Measurements from ENCODE around the gene MPDU1. TPM values are rescaled to one million over a fixed set of nuclear protein-coding genes. Genes with fewer than 3 reads are reported as not detected.

The MPDU1 gene
- total and polyA plus RNA-seq, 2 of the 13 experiments (the other 11 are each of a cell fraction or from before 2014, with no cell fraction given) = 112 to 167 TPM

- no peak for TF ChIP-seq ZNF407 (CRISPR knock-in tag; IDR thresholded peaks at IDR 0.05; ENCODE audit: not compliant biosample characterization)
- no peak for TF ChIP-seq SMAD1 (CRISPR knock-in tag; IDR thresholded peaks at IDR 0.05; ENCODE audit: borderline replicate concordance, low read depth)
- no peak for TF ChIP-seq ZNF546 (CRISPR knock-in tag; conservative IDR thresholded peaks at IDR 0.05)
- TF ChIP-seq ZFX (CRISPR knock-in tag; IDR thresholded peaks at IDR 0.05; ENCODE audit: low read depth) = peak; percentile 48; the same call in 1 of the 2 replicates
- no peak for TF ChIP-seq ESRRA (CRISPR knock-in tag; IDR thresholded peaks at IDR 0.05; ENCODE audit: low read depth)
- 0 out of 2 replicates have a peak, but pooled peaks have one; percentile 30 for TF ChIP-seq TBX2 (CRISPR knock-in tag; IDR thresholded peaks at IDR 0.05; ENCODE audit: borderline replicate concordance)
- no peak for TF ChIP-seq RBM22 (optimal IDR thresholded peaks at IDR 0.05; ENCODE audit: low read length)
- no peak for TF ChIP-seq ZBTB2 (CRISPR knock-in tag; IDR thresholded peaks at IDR 0.05; ENCODE audit: low read depth)
- TF ChIP-seq ZNF850 (CRISPR knock-in tag; conservative IDR thresholded peaks at IDR 0.05) = no peak
- TF ChIP-seq ELF3 (CRISPR knock-in tag; IDR thresholded peaks at IDR 0.05) = peak; percentile 25; the same call in 1 of the 2 replicates
- no peak for TF ChIP-seq MEIS2 (CRISPR knock-in tag; IDR thresholded peaks at IDR 0.05)
- TF ChIP-seq ZFP41 (CRISPR knock-in tag; IDR thresholded peaks at IDR 0.05; ENCODE audit: borderline replicate concordance) = no peak
- TF ChIP-seq ZNF18 (CRISPR knock-in tag; IDR thresholded peaks at IDR 0.05; ENCODE audit: insufficient replicate concordance) = peak; percentile 29
- TF ChIP-seq ZNF383 (CRISPR knock-in tag; IDR thresholded peaks at IDR 0.05; ENCODE audit: borderline replicate concordance) = no peak
- TF ChIP-seq ZFYVE20 (CRISPR knock-in tag; IDR thresholded peaks at IDR 0.05; ENCODE audit: borderline replicate concordance, low read depth) = no peak
- no peak for TF ChIP-seq MZF1 (CRISPR knock-in tag; IDR thresholded peaks at IDR 0.05; ENCODE audit: borderline replicate concordance)
- TF ChIP-seq PHF21A (CRISPR knock-in tag; IDR thresholded peaks at IDR 0.05) = peak; percentile 45; the same call in 1 of the 2 replicates
- no peak for TF ChIP-seq JUNB (CRISPR knock-in tag; IDR thresholded peaks at IDR 0.05; ENCODE audit: borderline replicate concordance)
- TF ChIP-seq TMF1 (CRISPR knock-in tag; IDR thresholded peaks at IDR 0.05; ENCODE audit: low read depth) = no peak
Measured at GRCh38 chr17:7551396-7551795, 32.3 kb upstream of the MPDU1 start (continued).

Data from HepG2 (cell line).